ENCODE measurements around the gene HOXB2. TPM values are rescaled to one million over a fixed set of nuclear protein-coding genes. Genes with fewer than 3 reads are reported as not detected.

Gene HOXB2
- total and polyA plus RNA-seq, 9 of the 15 experiments (the other 6 are each of a cell fraction or from before 2014, with no cell fraction given) = 2.1 to 97.7 (median 21.2) TPM

- peak; percentile 18 for TF ChIP-seq CTCFL (IDR thresholded peaks at IDR 0.05; ENCODE audit: borderline replicate concordance, insufficient read depth, low read depth, low read length, poor library complexity, severe bottlenecking)
- TF ChIP-seq RNF2 (IDR thresholded peaks at IDR 0.05) = no peak
- TF ChIP-seq CCNT2 (IDR thresholded peaks at IDR 0.05; ENCODE audit: borderline replicate concordance, extremely low read depth, insufficient read length, low read depth, low read length) = peak; percentile 52
- TF ChIP-seq STAG1 (CRISPR knock-in tag; IDR thresholded peaks at IDR 0.05; ENCODE audit: borderline replicate concordance) = peak; percentile 84
- TF ChIP-seq ZNF316 (IDR thresholded peaks at IDR 0.05) = peak; percentile 14; the same call in 1 of the 2 replicates
- no peak for TF ChIP-seq CXXC5 (CRISPR knock-in tag; IDR thresholded peaks at IDR 0.05)
- TF ChIP-seq SRF (CRISPR knock-in tag; IDR thresholded peaks at IDR 0.05) = peak in 1 of 2 experiments; percentile 84; a peak in 1 of 4 replicates
- no peak for TF ChIP-seq HMBOX1 (IDR thresholded peaks at IDR 0.05)
- peak; percentile 49; the same call in 1 of the 2 replicates for TF ChIP-seq CREM (IDR thresholded peaks at IDR 0.05; ENCODE audit: low read depth)
- no peak for TF ChIP-seq USF1 (CRISPR knock-in tag; IDR thresholded peaks at IDR 0.05)
- TF ChIP-seq ZNF830 (CRISPR knock-in tag; IDR thresholded peaks at IDR 0.05) = no peak
- peak; percentile 97 for TF ChIP-seq SMC3 (conservative IDR thresholded peaks at IDR 0.05; ENCODE audit: insufficient read depth, low read depth, low read length)
- TF ChIP-seq CTCF (IDR thresholded peaks at IDR 0.05 in 2 of 3, conservative IDR thresholded peaks at IDR 0.05 in 1 of 3; ENCODE audit: insufficient read depth in 2 of 3, low read depth in 1 of 3, low read length in 3 of 3) = peak; percentile 94 to 95 (median 94)
- peak; percentile 28; the same call in 1 of the 2 replicates for TF ChIP-seq MYC (IDR thresholded peaks at IDR 0.05; ENCODE audit: low read depth, low read length)
- TF ChIP-seq MYC (CRISPR knock-in tag; IDR thresholded peaks at IDR 0.05; ENCODE audit: borderline replicate concordance, low read depth) = no peak
- peak; percentile 52 to 96 (median 92) for TF ChIP-seq YY1 (IDR thresholded peaks at IDR 0.05; ENCODE audit: borderline replicate concordance in 1 of 3, control insufficient read depth in 1 of 3, extremely low read depth in 1 of 3, insufficient read depth in 3 of 3, insufficient read length in 1 of 3, insufficient replicate concordance in 2 of 3, low read depth in 1 of 3, low read length in 2 of 3)
- no peak for TF ChIP-seq EP400 (IDR thresholded peaks at IDR 0.05)
- TF ChIP-seq NONO (IDR thresholded peaks at IDR 0.05; ENCODE audit: low read depth in 2 of 2, low read length in 1 of 2) = no peak
- TF ChIP-seq RB1 (IDR thresholded peaks at IDR 0.05; ENCODE audit: low read depth) = peak; percentile 91; the same call in 1 of the 2 replicates
Observed at GRCh38 chr17:48593840-48594537, 49.1 kb upstream of the HOXB2 start (continued).
